Superior temporal gyrus (tissue), 1 donor: ENCODE data around the gene RNF213.

Source experiments
- DNase-seq: peaks from one replicate; pipeline ENCODE4 v3.0.0-alpha.2; 2016; ENCODE audit errors: extremely low spot score

The RNF213 gene

DNA sequence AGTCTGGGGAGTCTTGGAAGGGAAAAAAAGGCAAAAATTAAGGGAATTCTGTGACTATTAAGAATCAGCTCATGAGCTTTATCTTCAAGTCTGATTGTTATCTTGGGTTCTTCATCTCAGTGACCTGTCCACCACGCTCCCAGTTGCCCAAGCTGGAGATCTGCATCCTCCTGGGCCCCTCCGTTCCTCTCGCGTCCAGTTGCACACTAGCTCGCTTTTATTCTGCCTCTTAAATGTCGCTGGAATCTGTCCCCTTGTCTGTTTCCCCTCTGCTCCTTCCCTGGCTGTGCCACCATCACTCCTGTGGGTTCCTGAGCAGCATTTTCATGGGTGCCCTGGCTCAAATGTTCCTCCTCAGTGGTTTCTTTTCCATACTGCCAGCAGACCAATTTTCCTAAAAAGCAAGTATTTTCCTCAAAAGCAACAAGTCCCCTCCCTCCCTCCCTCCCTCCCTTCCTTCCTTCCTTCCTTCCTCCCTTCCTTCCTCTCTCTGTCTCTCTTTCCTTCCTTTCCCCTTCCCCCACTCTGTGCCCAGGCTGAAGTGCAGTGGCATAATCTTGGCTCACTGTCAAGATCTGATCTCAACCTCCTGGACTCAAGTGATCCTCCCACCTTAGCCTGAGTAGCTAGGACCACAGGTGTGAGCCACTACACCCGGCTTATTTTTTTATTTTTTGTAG, 155.7 kb downstream of the RNF213 start:
- DNase-seq = no peak

DNA sequence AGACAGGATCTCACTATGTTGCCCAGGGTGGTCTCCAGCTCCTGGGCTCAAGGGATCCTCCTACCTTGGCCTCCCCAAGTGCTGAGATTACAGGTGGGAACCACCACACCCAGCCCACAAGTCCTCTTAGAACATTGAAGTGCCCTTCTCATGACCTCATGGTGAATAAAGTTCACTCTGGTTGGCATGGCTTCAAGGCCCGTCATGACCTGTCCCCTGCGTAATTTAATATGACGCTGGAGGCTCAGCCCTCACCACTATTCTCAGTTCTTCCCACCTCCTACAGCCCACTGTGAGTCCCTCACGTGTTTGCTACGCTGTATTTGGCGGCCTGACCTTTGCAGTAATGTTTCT, 156.3 kb downstream of the RNF213 start:
- DNase-seq = no peak

DNA sequence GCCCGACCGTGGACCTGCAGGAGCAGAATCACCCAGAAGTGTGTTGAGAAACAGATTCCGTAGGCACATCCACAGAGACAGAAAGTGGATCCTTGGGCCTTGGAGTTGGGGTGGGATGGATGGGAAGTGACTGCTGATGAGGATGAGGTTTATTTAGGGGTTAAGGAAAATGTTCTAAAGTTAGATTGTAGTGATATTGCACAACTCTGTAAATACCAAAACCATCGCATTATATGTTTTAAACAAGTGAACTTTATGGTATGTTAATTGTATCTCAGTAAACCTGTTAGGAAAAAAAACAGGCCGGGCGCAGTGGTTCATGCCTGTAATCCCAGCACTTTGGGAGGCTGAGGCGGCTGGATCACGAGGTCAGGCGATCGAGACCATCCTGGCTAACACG, 157.9 kb downstream of the RNF213 start:
- DNase-seq = no peak

DNA sequence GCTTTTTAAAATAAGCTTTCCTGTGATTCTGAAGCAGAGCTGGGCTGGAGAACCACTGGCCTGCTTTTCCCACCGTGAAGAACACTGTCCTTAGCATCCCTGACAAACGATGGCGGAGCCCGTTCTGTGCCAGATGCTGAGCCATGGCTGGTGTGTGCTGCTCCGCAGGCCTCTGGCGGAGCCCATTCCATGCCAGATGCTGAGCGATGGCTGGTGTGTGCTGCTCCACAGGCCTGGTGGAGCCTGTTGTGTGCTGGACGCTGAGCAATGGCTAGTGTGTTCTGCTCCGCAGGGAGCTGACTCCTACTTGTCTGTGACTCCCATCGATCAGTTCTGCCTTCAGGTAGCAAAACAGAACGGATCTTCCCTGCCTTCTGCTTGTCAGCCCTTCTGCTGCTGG, 158.6 kb downstream of the RNF213 start:
- no peak for DNase-seq

DNA sequence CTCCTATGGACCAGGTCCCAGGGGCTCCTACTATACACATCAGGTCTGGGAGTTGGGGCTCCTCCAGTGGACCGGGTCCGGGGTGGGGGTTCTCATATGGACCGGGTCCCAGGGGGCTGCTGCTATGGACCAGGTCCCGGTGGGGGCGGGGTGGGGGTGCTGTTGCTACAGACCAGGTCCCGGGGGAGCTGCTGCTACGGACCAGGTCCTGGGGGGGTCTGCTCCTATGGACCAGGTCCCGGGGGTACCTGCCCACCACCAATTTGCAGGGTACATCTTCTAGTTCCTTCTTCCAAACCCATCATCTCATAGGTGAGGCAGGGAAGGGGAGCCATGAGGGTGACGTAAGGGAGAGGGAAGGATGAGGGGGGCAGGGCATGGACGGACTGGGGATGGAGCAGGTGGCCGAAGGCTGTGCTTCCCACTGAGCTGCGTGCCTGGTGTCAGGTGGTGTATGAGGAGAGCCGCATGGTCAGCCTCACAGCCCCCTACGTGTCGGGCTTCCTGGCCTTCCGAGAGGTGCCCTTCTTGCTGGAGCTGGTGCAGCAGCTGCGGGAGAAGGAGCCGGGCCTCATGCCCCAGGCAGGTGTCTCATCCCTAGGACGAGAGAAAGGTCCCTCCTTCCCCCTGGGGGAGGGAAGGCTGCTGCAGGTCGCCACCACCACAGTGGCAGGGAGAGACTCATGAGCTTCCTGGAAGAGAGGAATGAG, 160.9 kb downstream of the RNF213 start:
- DNase-seq = no peak

DNA sequence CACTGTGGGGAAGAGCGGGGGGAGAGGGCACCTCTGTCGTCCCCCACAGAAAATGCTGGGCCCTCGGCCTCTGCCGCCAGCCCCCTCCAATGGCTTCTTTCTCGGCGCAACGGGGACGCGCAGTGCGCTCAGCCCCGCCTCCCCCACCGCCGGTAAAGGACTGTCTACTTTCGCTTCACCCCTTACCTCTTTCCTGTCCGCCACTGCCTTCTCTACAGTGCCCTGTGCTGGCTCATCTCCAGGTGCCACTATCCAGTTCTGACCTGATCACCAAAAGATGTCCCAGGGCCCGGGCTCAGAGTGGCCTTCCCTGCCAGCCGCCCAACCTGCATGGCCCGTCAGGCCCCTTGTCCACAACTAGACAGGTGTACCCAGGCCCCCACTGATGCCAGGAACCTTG, 161.6 kb downstream of the RNF213 start:
- DNase-seq = no peak

DNA sequence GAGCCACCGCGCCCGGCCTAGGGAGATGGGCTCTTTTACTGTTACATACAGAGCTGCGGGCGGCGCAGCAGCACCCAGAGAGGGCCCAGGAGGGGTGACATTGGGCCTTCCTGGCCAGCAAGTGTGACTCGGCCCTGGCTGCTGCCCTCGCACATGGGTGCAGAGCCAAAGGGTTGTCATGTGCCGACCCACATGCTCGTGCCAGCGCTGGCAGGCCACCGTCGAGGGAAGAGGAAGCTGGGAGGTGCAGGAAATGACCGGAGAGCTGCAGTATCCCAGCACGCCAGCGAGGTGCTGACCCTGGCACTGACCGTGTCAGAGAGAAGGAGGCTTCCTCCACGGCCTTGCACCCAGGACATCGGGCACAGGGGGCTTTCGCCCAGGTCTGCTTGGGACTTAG, 162.3 kb downstream of the RNF213 start:
- DNase-seq = no peak

DNA sequence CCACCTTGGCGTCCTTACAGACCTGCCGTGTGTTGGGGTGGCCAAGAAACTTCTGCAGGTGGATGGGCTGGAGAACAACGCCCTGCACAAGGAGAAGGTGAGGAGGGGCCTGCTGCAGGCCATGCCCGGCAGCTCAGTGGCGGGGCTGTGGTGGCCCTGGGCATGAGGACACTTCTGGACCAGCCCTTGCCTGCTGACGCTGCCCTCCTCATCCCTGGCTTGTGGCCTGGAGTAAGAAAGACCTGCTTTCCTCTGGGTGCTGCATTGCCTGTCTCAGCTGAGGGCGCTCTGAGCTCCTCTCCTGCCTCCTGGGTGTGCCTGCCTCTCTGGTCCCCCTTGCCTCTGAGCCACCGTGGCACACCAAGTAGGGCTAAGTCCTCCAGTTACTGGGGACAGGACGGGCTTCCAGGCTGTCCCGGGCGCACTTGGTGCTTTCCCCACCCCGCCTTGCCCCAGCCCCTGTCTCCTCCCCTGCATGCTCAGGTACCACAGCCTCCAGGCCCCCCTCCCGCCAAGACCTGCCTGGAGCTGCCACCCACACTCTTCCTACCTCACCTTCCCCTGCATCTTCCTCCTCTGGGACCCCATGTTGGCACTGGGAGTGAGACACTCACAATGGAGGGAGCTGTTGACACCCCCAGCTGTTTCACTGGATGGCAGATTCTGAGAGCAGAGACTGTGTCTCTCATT, 163.0 kb downstream of the RNF213 start:
- DNase-seq = no peak

DNA sequence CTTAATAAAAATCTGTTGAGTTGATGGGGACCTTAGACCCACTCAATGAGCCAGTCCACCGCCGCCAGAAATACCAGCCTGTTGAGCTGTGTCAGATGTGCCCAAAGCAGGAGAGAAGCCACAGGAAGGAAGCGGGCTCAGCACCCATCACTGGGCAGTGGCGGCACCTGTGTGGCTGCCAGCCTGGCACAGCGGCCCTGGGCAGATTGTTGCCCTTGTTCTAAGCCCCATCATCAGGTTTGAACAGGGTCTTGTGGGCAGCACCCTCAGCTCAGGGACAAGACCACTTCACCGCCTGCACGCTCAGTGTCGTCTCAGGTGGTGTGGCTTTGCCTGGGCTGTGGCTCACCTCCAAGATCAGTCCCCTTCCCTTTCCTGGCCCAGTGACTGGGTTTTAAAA, 163.6 kb downstream of the RNF213 start:
- no peak for DNase-seq

DNA sequence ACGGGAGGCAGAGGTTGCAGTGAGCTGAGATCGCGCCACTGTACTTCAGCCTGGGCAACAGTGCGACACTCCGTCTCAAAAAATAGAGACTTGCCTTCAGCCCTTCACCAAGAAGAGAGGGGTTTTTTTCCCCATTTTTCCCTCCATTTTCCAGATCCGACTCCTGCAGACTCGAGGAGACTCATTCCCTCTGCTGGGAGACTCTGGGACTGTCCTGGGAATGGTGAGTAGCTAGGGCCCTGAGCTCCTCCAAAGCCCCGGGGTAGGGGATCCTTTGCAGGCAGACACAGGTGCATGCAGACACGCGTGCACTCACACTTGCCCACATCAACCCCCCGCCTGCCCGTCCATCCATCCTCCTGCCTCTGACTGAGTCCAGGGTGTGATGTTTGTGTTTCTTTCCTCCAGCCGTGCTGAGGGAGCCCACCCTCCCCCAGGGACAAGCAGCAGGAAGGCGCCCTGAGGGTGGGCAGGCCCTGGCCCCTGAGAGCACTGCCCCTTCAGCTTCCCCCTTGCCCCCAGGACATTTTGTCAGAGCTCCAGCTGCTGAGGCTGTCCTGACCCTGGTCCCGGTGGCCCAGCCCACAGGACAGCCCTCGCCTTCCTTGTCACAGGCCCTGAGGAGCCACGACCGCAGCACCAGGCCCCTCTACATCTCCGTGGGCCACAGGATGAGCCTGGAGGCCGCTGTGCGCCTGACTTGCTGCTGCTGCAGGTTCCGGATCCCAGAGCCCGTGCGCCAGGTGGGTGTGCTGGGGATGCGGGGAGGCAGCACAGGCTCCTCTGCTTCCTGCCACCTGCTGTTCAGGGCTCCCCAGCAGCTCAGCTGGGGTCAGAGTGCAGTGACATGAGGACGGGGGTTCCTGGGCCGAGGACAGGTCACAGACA, 164.5 kb downstream of the RNF213 start:
- no peak for DNase-seq

DNA sequence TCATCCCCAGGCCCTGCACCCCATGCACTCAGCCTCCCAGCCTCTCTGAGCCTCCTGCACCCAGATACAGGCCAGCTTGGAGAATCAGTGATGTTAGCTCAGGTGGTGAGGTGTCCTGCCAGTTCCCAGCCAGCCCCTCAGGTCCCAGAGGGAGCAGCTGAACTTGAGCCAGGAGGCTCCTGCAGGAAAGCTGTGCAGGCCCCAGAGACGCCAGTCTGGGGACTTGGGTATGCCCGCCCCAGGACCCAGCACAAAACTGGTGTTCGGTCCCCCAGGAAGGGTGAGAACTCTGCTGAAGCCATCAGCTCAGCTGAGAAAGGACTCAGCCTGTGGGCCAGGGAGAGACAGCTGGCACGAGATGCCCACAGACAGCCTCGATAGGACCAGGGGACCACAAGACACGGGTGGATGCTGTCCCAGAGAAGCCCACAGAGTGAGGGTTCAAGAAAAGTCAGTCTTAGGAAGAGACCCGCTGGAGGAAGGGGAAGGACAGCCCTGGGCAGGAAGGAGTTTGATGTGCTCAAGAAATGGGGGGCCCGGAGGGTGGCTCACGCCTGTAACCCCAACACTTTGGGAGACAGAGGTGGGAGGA, 165.3 kb downstream of the RNF213 start:
- no peak for DNase-seq

DNA sequence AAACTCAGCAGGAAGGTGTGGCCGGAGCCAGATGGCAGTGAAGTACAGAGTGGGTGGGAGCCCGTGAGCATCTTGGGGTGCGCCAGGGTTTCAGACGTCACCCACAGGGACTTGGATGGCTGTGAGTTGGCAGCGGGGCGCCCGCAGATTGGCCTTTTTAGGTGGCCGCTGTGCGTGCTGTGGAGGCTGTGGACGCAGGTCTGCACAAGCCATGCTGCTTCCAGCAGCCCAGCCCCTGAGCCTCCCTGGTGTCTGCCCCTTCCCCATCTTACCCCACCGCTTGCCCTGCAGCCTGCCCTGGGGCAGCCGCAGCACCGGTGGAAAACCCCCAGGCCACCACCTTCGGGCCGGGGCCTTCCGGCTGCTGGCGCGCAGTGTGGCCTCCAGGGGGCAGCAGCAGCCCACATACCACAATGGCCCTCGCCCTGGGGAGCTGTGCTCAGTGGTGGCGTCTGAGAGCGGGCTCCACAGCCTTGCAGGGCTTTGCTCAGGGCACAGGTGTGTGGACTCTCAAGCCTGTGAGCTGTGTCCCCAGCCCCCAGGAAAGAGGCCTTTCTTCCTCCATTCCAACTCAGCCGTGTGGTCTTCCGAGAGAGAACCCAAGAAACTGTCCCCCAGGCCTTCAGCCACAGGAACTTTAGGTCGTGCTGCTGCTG, 166.1 kb downstream of the RNF213 start:
- DNase-seq = peak; percentile 81

DNA sequence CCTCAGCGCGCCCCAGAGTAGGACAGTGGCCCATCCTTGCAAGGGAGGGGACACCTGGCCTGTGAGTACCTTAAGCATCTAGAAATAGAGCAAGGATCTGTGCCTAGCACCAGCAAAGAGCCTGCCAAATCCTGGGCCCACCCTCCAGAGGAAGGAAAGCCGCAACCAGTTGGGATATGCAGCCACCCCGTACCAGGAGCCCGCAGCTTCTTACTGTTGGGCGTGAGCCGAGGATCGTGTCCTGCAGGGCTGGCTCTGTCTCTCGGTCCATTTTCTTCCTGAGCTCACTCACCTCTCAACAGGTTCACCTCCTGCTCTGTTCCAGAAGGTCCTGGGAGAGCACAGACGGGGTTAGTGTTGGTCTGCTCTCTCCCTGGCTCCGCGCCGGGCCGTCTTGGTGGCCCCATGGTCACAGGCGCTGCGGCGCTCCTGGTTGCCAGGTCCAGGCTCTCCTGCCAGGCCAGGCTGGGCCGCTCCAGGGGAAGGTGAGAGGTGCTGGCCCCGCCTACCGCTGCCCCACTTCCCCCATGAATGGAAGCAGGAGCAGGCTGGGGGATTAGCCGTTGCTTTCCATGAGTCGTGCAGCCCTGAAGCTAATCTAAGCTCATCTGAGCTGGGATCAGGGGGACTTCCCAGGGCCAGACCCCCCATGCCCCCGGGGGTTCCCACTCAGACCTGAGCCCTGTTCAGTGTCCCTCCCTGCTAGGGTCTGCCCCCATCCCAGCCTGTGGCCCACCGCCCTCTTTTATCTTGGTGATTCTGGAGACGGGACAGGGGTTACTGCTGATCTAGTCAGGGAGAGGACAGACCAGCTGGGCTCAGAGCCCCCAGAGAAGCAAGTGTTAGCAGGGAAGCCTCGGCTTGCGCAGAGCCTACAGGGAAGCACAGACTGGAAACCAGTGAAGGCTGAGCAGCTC, 167.0 kb downstream of the RNF213 start:
- DNase-seq = no peak

DNA sequence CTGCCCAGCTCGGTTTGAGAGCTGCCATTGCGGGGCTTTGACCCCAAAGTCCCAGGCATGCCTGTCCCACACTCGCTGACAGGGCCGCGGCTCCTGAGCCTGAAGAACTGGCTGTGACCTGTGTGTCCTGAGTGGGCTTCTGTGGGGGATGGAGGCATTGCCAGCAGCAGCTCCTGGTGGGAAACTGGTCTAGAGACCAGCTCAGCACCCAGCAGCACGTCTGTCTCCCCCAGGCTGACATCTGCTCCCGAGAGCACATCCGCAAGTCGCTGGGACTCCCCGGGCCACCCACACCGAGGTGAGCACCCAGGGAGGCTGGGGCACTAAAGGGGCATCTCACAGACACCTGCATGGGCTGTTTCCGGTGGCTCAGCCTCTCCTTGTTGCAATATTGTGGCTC, 167.7 kb downstream of the RNF213 start:
- no peak for DNase-seq

DNA sequence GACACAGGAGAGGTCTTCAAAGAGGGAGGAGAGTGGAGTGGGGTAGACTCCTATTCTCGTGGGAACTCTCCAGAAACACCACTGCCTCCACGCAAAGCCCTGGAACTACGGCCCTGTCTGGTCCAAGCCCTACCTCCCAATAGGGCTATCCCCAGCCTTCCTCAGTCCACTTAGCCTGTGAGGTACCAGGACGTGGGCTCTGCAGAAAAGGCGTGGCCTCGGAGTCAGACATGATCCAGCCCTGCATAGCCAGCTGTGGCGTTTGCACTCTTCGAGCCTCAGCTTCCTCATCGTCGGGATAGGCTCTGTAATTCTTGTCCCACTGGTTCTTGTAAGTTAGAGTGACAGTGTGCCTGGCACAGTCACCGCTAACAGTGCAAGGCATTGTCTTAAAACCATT, 168.1 kb downstream of the RNF213 start:
- DNase-seq = no peak

DNA sequence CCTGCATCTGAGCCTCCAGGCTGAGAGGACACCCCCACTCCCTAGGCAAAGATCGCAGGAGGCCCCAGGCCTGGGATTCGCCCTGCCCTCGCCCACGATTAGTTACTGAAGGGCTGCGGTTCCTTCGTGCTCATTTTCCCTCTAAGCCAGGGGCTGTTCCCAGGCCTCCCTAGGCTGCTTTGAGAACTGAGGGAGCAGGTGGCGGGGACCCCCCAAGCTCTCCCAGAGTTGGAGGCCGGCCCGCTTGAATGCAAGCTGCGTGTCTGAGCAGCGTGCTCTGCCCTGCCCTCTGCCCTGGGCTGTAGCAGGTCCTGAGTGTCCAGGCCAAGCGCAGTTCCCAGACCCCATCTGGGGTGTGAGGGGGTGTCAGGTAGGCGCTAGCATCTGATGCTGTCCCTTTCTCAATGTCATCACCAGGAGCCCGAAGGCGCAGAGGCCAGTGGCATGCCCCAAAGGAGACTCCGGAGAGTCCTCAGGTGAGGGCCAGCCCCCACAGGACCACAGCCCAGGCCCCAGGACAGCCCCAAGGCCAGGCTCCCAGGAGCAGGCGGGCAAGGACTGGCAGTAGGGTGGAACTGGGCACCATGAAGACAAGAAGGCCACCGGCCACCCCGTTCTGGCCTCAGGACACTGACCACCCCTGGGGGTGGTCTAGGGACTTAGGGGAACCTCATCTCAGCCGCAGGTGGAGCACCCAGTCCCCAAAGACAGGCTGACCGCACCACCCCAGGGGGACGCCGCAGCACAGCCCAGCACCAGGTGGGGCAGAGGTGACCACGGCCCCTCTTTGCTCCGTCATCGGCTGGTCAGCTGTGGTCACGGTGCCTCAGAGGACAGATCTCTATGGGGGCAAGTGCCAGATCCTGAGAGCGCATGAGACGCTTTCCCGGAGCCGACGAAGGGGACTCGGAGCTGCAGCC, 169.0 kb downstream of the RNF213 start:
- DNase-seq = no peak

DNA sequence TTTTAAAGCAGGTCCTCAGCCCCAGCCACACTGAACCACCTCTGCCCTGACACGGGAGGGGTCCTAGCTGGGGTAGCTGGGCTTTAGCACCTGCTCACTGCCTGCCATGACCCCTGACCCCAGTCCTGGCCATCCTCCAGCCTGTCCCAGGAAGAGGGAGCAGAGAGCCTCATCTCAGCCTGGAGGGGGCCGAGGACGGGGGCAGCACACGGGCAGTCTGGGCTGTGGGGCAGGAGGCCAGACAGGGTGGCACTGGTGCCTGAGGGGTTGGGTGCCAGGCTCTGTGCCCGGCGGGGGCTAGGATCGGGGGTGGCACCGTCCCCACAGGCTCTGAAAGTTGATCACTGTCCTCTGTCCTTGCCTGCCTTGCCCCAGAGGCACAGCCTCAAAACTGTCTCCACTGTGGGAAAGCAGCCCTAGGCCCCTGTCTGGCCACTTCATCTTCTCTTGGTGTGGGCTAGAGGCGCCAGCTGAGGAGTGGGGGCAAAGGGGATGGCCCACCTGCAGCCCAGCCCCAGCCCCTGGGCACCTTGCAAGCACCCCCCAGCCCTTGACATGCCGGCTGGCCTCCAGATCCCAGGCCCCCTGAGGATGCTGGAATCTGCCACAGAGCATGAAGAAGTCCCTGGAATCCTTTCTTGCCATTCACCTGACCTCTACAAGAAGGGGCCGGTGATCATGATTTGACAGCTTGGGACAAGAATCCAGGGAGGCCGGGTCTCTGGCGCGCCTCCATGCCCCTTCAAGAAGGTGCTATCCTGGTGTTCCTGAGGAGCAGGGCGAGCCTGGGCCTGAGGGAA, 170.0 kb downstream of the RNF213 start:
- DNase-seq = no peak
